Psoas muscle (tissue), 8 donors: ENCODE results near the gene SPAG16. TPM values are rescaled to one million over a fixed set of nuclear protein-coding genes. Genes with fewer than 3 reads are reported as not detected.

ENCODE experiments used
- ATAC-seq, 4 donors: fragments of 200-7000 bp; cut with Tn5 transposase; one replicate each; pipeline ENCODE4 v1.9.1; 2020; ENCODE audit warnings: moderate library complexity in 3 of 4, mild to moderate bottlenecking in 2 of 4
- DNase-seq, 2 donors: peaks; one replicate each; pipeline ENCODE4 v3.0.0-alpha.2; 2020
- H3K27ac ChIP-seq: fragments of 200-600 bp; one replicate; pipeline ENCODE4 v1.8.0; 2022
- H3K27me3 ChIP-seq, 3 donors: fragments of 200-600 bp in 1 of 3; one replicate each; pipeline versions ENCODE4 v1.6.1 to v1.8.0; 2013 to 2022; ENCODE audit warnings: low read length in 2 of 3, mild to moderate bottlenecking in 2 of 3, moderate library complexity in 1 of 3; ENCODE audit not compliant: insufficient read depth in 3 of 3
- H3K36me3 ChIP-seq, 2 donors: fragments of 200-600 bp in 1 of 2; one replicate each; pipeline versions ENCODE4 v1.6.1 to v1.8.0; 2013 to 2022; ENCODE audit warnings: low read depth in 1 of 2, mild to moderate bottlenecking in 1 of 2, moderate library complexity in 1 of 2; ENCODE audit not compliant: insufficient read depth in 1 of 2
- H3K4me1 ChIP-seq: fragments of 200-600 bp; one replicate; pipeline ENCODE4 v1.8.0; 2022
- H3K4me3 ChIP-seq: fragments of 200-600 bp; one replicate; pipeline ENCODE4 v1.8.0; 2022; ENCODE audit warnings: mild to moderate bottlenecking
- H3K9me3 ChIP-seq: fragments of 200-600 bp; one replicate; pipeline ENCODE4 v1.8.0; 2022
- WGBS, 3 donors: extraction: QIAGEN DNeasy Blood & Tissue Kit; methylation state at CpG; one replicate each; pipeline versions ENCODE4 v1.1.6 to v1.1.7; 2013; 5-methylcytosine and 5-hydroxymethylcytosine counted together
- intact Hi-C, 2 donors: fragments of 100-400 bp; cut with DNase I; formaldehyde crosslinking; loops; one replicate each; pipeline versions ENCODE4 v1.11.0 to v1.14.2; 2022
- polyA plus RNA-seq, 3 donors: library from polyadenylated mRNA; stranded (reverse); fragments of 200-250 nt; gene quantifications; one replicate each; pipeline ENCODE4 v1.2.3, GENCODE V29; 2013
- total RNA-seq, 4 donors: library from RNA; stranded (reverse); fragmentation: NEBNext Ultra II Directional in 2 of 4; extraction: Animal tissue kit (Norgen Biotek cat#: 25700) in 2 of 4; gene quantifications; one replicate each; pipeline versions ENCODE4 v1.2.1 to v1.2.4, GENCODE V29; 2021 to 2023
- TF ChIP-seq, protein P1 (sequence below): fragments of 200-600 bp; IDR thresholded peaks from one replicate; pipeline ENCODE4 v1.8.0; 2022; ENCODE audit warnings: antibody characterized with exemption
- donor health status: healthy with polysubstance abuse.
- donor health status: DM: no; HTN: no; CAD: no; lungs with moderate emphysema.
- donor health status: Bipolar disorder and iron deficiency.
- donor health status: healthy.
- donor health status: DM: yes; HTN: yes; CAD: no.
- donor health status: DM: no; HTN: no; CAD: no.
- donor health status: DM: no; HTN: no; CAD: no.
- donor health status: DM: yes; HTN: yes; CAD: no.

SPAG16 gene
- total and polyA plus RNA-seq, 7 donors, result 1.6 to 8.7 (median 4.3) TPM

- WGBS, 3 donors, result 63 to 71% (median 69%) methylated on average over 3 of the region's 3 CpGs
- DNase-seq, result no peak
These were observed 981.8 kb downstream of the SPAG16 start for GRCh38 chr2:214265991-214266489.

GRCh38 chr2:214277880-214278279 lies 993.6 kb downstream of the SPAG16 start:
- ATAC-seq, result no peak
- Histone ChIP-seq H3K4me1 (no peaks in the 10 kb centered on the region), H3K27ac (no peak overlapping the region), H3K27me3 (no peaks in the 10 kb centered on the region), H3K4me3 (no peak overlapping the region), H3K36me3 (no peaks in the 10 kb centered on the region), H3K9me3 (no peaks in the 10 kb centered on the region)
- TF ChIP-seq, protein P1, sequence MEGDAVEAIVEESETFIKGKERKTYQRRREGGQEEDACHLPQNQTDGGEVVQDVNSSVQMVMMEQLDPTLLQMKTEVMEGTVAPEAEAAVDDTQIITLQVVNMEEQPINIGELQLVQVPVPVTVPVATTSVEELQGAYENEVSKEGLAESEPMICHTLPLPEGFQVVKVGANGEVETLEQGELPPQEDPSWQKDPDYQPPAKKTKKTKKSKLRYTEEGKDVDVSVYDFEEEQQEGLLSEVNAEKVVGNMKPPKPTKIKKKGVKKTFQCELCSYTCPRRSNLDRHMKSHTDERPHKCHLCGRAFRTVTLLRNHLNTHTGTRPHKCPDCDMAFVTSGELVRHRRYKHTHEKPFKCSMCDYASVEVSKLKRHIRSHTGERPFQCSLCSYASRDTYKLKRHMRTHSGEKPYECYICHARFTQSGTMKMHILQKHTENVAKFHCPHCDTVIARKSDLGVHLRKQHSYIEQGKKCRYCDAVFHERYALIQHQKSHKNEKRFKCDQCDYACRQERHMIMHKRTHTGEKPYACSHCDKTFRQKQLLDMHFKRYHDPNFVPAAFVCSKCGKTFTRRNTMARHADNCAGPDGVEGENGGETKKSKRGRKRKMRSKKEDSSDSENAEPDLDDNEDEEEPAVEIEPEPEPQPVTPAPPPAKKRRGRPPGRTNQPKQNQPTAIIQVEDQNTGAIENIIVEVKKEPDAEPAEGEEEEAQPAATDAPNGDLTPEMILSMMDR, result no peak
- DNase-seq, result no peak
- 80 to 88% (median 85%) methylated on average over 9 of the region's 9 CpGs for WGBS, 3 donors
- intact Hi-C loops, result no loop called here

More at GRCh38 chr2:214265991-214266489, 981.8 kb downstream of the SPAG16 start:
- Histone ChIP-seq H3K4me1 (no peaks in the 10 kb centered on the region), H3K36me3 (no peaks in the 10 kb centered on the region), H3K9me3 (peaks cover 7% of the 10 kb centered on the region), H3K4me3 (no peak overlapping the region), H3K27ac (no peak overlapping the region), H3K27me3 (no peaks in the 10 kb centered on the region)
- TF ChIP-seq, protein P1, result no peak
- ATAC-seq, result no peak
- intact Hi-C loops, result no loop called here

DNA sequence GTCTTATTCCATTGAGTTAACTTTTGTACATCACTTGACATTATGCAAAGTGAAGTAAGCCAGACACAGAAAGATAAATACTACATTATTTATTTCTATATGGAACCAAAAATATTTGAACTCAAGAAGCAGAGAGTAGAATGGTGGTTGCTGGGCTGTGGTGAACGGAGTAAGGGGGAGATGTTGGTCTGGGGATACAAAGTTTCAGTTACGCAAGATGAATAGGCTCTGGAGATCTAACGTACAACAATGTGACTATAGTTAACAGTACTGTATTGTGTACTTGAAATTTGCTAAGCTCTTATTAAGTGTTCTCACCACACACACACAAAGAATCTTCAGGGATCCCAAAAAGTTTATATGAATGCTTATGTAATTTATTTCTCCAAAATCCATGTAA lies 1001.7 kb downstream of the SPAG16 start:
- Histone ChIP-seq H3K27ac (no peak overlapping the region), H3K4me1 (no peaks in the 10 kb centered on the region), H3K9me3 (peaks cover 7% of the 10 kb centered on the region), H3K36me3 (no peaks in the 10 kb centered on the region), H3K27me3 (no peaks in the 10 kb centered on the region), H3K4me3 (no peak overlapping the region)
- no peak for DNase-seq
- TF ChIP-seq, protein P1, result no peak
- intact Hi-C loops, result no loop called here
- no peak for ATAC-seq
- 44 to 50% (median 44%) methylated on average over 3 of the region's 3 CpGs for WGBS, 3 donors

DNA sequence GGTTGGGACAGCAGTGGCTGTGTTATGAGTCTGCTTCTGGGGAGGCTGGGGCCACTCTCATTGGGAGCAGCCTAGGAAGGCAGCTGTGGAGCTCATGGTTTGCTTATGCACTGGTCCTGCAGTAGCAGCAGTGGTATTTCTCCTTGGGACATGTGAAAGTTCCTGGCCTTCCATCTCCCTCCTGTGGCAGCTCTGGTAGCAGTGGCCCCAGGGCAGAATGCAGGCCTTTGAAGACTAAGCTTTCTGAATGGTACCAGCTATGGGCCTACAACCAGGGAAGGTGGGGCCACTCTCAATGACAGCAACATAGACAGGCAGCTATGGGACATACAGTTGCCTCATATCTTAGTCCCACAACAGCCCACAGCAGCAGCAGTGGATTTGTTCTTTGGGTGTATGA lies 1009.3 kb downstream of the SPAG16 start:
- Histone ChIP-seq H3K9me3 (peaks cover 29% of the 10 kb centered on the region), H3K36me3 (no peaks in the 10 kb centered on the region), H3K4me3 (no peak overlapping the region), H3K4me1 (no peaks in the 10 kb centered on the region), H3K27ac (no peak overlapping the region), H3K27me3 (no peaks in the 10 kb centered on the region)
- intact Hi-C loops, result no loop called here
- ATAC-seq (no peak), DNase-seq (no peak)
- TF ChIP-seq, protein P1, result no peak

- Histone ChIP-seq H3K27ac (no peak overlapping the region), H3K36me3 (no peaks in the 10 kb centered on the region), H3K4me3 (no peak overlapping the region), H3K27me3 (no peaks in the 10 kb centered on the region), H3K4me1 (no peaks in the 10 kb centered on the region), H3K9me3 (peaks cover 28% of the 10 kb centered on the region)
- DNase-seq, result no peak
- no peak for ATAC-seq
- TF ChIP-seq, protein P1, result no peak
- intact Hi-C loops, result no loop called here
These were observed 1010.2 kb downstream of the SPAG16 start for GRCh38 chr2:214294426-214294825.
